NCI-H526 treated with DMSO at 0.1 percent for 48 hours (cell line): Measurements from ENCODE around the gene CMTM7.
"Not testable (repeated sequence)": the region's sequence is repeated elsewhere in the genome, so short reads cannot be mapped to it uniquely, and the experiment has no call there.

Source experiments
- DNase-seq: peaks from one replicate; lab custom pipeline; 2025; lab: John Stamatoyannopoulos, UW

Gene CMTM7

DNA sequence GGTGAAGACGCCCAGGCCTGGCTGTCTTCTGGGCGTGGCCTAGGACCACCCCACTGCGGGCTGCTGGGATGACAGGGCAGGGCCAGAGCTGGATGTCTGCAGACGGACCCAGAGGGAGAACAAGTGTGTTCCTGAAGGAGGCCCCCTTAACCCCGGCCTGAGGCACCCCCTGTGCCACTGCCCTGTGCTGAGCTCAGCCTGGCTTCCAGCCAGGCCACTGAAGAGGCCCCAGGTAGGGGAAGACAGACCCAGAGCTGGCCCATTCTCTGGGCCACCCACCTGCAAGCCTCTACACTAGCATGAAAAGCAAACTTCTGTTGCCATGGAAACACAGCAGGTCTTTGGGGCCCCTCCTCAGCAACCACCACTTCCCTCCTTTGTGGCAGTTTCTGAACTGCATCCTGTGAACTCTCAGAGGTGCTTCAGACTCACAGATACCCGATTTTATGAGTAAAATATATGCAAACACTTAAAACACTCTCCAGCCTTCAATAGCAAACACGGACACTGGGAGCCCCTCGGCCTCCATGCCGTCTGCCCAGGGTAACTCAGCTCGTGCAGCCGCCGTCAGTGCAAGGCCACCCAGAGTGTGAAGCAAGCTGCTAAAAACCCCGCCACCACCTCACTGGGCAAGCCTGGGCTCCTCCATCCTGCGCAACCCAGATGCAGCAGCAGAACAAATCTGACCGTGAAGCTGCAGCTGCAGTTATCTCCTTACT, 68.5 kb downstream of the CMTM7 start:
- DNase-seq = no peak

DNA sequence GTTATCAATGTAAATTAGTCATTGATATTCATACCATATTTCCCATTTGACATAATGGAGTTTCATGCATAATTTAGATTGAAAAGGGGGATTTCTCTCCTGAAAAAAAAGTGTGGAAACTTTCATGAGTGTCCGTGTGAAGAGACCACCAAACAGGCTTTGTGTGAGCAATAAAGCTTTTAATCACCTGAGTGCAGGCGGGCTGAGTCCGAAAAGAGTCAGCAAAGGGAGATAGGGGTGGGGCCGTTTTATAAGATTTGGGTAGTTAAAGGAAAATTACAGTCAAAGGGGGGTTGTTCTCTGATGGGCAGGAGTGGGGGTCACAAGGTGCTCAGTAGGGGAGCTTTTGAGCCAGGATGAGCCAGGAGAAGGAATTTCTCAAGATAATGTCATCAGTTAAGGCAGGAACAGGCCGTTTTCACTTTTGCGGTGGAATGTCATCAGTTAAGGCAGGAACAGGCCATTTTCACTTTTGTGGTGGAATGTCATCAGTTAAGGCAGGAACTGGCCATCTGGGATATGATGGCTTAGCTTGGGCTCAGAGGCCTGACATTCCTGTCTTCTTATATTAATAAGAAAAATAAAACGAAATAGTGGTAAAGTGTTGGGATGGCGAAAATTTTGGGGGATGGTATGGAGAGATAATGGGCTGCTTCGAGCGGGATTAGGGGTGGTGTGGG, 69.3 kb downstream of the CMTM7 start:
- DNase-seq = not testable (repeated sequence)

DNA sequence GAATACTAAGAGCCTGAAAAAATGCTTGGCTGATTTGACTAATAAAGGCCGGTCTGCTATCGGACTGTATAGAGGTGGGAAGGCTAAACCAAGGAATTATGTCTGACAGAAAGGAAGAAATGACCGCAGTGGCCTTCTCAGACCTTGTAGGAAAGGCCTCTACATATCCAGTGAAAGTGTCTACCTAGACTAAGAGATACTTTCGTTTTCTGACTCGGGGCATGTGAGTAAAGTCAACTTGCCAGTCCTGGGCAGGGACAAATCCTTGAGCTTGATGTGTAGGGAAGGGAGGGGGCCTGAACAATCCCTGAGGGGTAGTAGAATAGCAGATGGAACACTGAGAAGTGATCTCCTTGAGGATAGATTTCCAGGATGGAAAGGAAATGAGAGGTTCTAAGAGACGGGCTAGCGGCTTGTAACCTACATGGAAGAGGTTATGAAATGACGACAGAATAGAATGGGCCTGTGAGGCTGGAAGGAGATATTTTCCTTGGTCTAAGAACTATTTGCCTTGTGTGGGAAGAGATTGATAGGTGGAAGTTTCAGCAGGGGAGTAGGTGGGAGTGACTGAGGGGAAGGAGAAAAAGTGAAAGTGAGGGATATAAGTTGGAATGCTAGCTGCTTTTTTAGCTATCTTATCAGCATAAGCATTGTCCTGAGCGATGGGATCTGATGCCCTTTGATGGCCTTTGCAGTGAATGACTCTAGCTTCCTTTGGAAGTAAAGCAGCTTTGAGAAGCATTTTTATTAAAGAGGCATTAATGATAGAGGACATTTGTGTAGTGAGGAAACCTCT, 70.7 kb downstream of the CMTM7 start:
- not testable (repeated sequence) for DNase-seq

DNA sequence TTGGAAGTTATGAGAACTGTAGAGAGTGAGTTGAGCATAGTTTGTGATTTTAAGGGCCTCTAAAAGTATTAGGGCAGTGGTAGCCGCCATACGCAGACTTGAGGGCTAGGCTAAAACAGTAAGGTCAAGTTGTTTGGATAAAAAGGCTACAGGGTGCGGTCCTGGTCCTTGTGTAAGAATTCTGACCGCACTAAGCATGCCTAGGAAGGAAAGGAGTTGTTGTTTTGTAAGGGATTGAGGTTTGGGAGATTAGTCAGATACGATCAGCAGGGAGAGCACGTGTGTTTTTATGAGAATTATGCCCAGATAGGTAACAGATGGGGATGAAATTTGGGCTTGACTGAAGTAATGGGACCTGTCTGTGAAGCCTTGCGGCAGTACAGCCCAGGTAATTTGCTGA, 71.8 kb downstream of the CMTM7 start:
- not testable (repeated sequence) for DNase-seq

DNA sequence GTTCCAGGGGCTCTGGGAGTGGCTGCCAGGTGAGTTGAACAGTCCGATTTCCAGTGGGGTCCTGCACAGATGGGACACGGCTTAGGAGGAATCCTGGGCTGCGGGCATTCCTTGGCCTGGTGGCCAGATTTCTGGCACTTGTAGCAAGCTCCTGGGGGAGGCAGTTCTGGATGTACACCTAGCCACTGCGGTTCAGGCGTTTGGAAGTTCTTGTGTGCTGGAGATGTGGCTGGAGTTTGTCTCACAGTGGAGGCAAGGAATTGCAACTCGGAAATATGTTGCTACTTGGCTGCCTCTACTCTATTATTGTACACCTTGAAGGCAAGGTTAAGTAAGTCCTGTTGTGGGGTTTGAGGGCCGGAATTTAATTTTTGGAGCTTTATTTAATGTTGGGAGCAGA, 73.1 kb downstream of the CMTM7 start:
- DNase-seq = not testable (repeated sequence)

DNA sequence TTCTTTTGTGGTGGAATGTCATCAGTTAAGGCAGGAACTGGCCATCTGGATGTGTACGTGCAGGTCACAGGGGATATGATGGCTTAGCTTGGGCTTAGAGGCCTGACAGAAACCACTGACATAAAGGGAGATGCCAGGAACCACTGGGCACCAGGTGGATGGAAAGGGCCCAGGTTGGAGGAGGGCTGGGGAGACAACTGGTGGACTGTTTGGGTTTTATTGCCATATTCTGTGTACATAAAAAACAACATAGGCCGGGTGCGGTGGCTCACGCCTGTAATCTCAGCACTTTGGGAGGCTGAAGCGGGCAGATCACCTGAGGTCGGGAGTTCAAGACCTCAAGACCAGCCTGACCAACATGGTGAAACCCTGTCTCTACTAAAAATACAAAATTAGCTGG, 75.2 kb downstream of the CMTM7 start:
- not testable (repeated sequence) for DNase-seq

DNA sequence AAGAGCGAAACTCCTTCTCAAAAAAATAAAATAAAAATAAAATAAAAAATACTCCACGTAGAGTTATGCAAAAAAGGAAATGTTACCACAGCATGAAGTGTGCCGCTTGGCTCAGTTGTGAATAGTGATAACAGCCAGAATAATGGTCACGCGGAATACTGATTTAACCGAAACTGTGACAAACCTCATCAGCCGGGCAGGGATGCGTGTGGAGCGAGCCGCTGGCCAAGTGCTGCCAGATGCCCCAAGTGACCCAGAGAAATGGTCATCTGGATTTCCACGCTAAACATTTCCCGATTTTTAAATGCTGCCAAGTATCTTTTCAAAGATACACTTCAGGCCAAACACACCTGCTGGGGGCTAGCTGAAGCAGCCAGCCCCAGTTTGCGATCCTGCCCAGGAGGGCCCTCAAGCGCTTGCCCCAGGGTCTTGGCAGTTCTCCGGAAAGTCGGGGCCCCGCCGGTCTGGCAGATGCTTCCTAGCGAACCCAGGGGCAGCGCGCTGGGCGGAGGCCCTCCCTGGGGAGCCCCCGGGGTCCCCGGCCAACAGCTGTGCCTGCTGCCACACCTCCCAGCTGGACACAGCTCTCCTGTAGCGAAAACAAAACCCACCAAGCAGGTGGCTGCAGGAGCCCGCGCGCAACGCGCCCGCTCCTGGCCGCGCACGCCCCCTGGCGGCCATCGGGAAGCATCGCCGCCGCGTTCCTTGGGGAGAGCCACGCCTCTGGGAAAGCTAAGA, 75.8 kb downstream of the CMTM7 start:
- peak; percentile 6 for DNase-seq

DNA sequence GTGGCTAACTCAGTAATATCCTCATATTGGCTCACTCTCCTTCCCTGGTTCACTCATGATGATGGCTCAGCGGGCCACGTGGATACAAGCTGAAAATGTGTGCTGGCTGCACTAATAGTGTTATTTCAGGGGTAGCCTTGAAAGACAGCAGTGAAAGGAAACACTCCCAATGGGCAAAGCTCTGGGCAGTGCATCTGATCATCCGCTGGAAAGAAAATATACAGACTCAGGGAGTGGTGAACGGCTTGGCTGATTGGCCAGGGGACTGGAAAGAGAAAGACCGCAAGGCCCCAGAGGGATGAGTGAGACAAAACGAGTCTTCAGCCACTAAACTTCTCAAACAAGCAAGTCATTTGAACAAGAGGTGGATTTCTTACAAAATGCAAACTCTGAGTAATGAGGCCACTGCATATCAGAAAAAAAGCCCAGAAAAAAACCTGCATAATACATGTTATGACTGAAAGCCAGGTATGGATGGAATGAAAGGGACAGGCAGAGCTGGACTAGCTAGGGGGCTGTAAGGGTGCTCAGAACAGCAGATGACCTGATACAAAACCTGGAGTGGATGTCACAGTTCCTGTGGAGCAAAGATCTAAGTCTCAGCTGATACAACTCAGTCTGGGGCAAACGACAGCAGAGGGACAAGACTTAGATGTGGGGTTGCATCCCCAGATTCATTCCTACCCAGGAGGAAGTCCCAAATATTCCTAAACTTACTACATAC, 77.7 kb downstream of the CMTM7 start:
- DNase-seq = no peak

DNA sequence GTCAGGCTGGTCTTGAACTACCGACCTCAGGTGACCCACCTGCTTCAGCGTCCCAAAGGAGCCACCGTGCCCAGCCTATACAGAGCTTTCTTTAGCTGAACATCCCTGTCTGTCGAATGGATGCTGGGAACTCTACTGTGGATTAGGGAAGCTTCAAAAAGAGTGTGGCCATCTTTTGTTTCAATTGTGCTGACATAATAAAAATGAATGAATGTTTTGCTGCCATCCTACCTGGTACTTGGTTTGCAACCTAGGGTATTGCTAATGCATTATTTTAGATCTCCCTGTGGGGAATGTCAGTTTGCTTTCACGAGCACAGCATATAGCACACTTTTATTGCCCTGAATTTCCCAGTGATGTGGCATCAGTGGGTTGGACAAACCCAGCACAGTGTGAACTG, 78.7 kb downstream of the CMTM7 start:
- DNase-seq = no peak

DNA sequence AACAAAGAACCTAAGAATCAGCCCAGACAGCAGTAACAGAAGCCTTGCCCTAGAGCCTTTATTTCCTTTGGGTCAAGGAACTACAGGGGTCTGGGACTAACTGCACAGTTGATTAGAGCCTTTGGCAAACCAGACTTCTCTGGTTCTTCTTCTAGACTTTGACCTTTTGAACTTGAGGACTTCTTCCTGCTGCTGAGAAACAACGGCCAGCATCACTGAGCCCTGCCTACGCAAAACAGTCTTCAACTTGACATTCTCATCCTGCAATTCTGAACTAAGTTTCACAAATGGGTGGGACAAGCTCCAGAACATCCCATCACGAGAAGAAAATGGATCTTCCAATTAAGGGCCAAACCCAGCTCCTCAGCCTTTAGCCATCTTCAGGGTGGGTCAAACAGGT, 79.6 kb downstream of the CMTM7 start:
- no peak for DNase-seq

DNA sequence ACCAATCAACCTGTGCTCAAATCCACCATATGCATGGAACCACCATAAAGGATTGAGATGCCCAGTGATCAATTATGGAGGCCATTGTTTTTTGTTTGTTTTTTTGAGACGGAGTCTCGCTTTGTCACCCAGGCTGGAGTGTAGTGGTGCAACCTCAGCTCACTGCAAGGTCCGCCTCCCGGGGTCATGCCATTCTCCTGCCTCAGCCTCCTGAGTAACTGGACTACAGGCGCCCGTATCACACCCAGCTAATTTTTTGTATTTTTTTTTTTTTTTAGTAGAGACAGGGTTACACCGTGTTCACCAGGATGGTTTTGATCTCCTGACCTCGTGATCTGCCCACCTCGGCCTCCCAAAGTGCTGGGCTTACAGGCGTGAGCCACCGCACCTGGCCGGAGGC, 80.5 kb downstream of the CMTM7 start:
- DNase-seq = not testable (repeated sequence)

DNA sequence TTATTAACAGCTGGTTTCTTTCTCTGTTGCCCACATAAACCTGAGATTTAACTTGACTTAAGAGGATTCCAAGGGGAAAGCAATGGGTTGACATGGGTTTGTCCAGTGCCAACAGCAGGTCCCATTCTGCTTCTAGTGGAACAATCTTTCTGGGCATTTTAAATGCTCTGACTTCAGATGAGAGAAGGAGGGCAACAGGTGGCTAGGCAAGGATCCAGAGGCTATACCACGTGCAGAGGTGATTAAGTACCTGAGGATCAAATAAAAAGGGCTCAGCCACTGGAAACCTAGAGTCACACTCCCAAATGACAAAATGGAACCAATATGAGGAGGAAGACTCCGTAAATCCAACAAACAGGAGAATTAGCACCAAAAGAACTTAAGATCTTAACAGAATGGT, 82.5 kb downstream of the CMTM7 start:
- no peak for DNase-seq

DNA sequence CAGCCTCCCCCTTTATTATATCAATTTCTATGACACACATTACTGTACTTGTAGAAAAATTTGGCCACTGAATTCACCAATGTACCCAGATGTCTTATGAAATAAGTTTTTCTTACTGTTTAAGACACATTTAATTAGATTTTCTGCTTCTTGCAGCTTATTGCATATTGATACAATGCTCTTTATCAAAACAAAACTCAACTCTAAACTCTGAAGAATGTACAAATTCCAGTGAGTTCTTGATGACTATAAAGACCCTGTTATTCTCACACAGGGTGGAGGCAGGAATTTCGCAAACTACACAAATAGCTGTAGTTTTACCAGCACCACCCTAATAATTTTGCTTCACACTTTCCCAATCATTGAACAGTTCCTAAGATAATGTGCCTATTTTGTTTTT, 89.0 kb downstream of the CMTM7 start:
- no peak for DNase-seq

DNA sequence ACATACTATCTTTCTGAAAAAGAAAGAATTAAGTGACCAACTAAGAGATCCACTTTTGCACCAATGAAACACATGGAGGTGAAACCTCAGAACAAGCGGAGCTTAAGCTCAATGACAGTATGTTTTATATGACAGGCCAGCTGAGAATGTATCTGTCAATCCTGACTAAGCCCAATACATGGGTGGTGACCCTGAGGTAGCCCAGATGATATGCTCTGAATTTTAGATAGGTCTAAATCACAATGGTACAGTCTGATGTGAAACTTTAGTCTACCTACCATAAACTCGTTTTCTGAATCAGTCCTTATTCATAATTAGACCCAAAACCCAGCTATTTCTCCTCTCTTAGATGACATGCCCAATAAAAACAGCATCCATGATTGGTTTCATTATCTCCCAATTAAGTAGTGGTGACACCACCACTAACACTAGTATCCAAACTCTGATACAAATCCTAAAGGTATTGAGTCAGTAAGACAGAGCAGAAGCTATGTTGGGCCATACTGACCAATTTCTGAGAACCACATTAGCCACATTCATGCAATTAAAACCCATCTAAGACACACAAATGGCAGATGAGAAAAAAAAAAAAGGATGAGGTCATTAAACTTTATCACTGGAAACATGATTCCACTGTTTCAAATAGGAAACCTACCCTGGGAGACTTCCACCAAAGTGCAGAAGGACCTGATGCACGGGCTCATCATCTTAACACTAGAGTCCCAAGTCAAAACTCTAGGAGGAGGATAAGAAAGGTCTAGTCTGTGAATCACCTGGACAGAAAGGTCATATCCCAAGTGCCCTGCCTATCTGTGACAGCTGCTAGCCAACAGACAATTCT, 90.4 kb downstream of the CMTM7 start:
- no peak for DNase-seq

DNA sequence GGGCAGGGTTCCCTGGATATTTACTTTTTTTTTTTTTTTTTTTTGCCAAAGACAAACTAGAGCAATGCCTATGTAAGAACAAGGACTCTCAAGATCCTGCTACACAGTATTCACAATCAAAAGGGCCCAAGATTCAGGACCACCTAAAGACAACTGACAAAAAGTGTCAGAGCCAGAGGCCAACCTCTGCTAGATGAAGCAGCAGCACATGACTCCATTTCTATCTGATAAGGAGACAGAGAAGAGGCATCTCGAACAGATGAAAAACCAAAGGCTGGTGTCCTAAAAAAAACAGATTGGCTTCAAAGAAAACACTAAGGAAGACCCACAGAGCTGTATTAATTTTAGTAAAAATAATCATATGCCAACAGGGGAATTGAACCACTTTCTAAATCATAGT, 91.0 kb downstream of the CMTM7 start:
- DNase-seq = no peak

DNA sequence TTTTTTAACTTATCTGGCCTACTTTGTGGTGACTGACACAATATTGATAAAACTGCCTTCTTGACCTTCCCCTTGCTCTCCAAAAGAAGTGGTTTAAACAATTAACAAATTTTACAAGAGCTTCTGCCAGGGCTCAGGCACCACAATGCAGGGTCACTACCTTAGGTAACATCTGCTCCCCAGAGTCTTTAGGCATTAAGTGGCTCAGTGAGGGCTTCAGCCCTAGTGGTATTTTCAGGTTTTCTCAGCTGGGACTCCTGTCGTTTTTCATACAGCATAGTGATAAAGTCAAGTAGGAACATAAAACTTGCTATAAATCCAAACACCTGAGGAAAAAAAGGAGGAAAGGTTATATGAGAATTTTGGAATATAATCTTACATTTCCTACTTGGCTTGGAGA, 92.1 kb downstream of the CMTM7 start:
- no peak for DNase-seq

DNA sequence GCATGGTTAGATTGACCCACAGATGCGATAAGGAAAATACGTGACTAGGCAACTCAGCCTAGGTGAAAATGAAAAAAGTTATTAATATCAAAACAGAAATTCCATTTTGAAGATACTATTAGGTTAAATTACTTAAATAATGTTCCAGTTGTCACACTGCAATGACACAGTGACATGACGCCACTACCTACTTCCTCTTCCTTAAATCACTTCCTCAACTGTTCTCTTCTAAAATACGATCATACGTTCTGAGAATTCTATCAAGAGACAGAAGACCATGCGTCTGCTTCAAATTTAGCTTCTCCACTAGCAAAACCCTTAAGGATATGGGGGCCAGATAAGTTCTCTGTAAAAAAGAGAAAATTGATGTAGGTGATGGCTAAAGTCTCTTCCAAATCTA, 92.8 kb downstream of the CMTM7 start:
- DNase-seq = no peak

DNA sequence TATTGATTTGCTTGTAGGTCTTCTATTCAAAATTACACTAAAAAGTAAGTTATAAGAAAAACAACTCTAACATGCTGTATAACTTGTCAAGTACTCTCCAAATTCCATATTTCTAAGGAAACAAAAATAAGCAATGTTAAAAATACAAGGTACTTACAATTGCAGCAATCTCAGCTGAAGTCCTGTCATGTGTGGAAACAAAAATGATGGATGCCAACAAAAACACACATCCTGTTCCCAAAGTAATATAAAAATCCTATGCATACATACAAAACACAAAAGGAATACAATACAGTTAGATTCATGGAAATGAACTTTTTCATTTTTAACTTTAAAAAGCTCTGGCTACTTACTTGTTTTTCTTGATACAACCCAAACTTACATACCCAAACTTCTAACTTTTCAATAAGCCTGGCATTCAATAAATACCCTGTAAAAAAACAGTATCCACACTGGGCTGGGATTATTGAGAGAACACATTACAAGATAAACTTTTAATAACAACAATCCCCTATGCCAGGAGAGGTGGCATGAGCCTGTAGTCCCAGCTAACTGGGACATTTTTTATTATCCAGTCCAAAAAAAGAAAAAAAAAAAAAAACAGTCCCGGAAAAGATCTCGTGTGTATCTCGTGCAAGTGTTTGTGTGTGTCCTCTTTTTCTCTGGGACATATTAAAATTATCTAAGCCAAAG, 96.3 kb downstream of the CMTM7 start:
- DNase-seq = no peak

DNA sequence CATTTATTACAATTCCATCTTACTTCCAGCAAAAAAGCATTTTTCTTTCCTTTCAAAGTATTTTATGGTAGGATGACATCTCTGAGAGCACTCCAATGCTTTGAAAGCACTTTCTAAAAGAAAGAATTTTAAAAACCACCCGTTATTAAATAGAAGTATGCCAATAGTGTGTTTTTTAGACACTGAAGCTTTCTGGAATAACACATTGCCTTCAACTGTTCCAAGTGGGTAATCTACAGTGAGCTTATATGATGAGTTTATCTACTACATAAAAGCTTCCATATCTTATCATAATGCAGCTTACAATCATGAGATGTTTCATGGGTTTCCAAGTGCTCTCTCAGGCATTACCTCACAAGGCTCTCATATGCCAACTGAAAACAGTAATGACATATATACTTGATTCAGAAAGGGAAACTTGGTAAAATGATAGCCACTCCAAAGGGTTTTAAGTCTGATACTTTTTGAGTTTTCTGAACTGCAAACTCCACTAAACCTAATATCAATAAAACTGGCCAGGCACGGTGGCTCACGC, 96.9 kb downstream of the CMTM7 start:
- DNase-seq = no peak
